MM.1S (cell line): ENCODE data around the gene NRXN3.

Source experiments
- EZH2 ChIP-seq: fragments of 300-600 bp; sonication (generic); optimal IDR thresholded peaks from 2 replicates; pipeline ENCODE3; 2017; ENCODE audit warnings: low read depth, mild to moderate bottlenecking, antibody characterized with exemption, low read length, mixed read lengths
- TF ChIP-seq, protein P1 (sequence below): fragments of 300-600 bp; sonication (generic); IDR thresholded peaks from 2 replicates; pipeline ENCODE4 v1.5.1; 2016; ENCODE audit warnings: antibody characterized with exemption, low read length, mixed read lengths

DNA sequence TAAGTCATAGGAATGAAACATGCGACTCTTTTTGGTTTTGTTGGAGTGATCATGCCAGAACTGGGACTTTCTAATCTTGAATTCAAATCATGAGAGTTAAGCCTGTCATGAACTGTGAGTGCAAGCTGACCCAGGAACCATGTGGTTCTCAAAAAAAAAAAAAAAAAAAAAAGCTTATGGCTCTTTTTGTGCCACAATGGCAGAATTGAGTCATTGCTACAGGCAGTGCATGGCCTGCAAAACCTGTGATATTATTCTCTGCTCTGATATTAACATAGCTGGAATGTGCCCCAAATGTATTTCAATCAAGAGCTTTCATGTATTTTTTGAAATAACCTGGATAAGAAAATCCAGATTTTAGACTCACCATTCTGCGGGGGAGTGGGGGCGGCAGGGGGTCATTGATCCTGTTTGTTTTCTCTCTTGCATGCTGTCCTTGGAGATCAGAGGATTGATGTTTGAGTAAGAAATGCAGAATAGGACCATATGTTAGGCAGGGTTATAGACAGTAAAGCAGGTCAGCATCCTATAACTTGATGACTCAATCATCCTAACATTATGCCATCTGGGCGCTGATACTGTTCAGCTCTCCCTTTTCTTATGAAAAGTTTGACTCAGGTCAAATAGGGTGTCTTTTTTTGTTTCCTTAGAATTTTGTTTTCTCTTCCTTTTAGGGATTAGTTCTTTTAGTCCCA, 1243.7 kb downstream of the NRXN3 start:
- TF ChIP-seq EZH2 = no peak
- TF ChIP-seq, protein P1, sequence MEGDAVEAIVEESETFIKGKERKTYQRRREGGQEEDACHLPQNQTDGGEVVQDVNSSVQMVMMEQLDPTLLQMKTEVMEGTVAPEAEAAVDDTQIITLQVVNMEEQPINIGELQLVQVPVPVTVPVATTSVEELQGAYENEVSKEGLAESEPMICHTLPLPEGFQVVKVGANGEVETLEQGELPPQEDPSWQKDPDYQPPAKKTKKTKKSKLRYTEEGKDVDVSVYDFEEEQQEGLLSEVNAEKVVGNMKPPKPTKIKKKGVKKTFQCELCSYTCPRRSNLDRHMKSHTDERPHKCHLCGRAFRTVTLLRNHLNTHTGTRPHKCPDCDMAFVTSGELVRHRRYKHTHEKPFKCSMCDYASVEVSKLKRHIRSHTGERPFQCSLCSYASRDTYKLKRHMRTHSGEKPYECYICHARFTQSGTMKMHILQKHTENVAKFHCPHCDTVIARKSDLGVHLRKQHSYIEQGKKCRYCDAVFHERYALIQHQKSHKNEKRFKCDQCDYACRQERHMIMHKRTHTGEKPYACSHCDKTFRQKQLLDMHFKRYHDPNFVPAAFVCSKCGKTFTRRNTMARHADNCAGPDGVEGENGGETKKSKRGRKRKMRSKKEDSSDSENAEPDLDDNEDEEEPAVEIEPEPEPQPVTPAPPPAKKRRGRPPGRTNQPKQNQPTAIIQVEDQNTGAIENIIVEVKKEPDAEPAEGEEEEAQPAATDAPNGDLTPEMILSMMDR = no peak
